Ishikawa (cell line): ENCODE results near the gene MATN1.

Experiments
- CEBPB ChIP-seq: IDR thresholded peaks from 2 replicates; pipeline ENCODE4 v1.6.1; 2012
- CREB1 ChIP-seq: IDR thresholded peaks from 2 replicates; pipeline ENCODE4 v1.6.1; 2012; ENCODE audit warnings: low read depth
- EP300 ChIP-seq: IDR thresholded peaks from 2 replicates; pipeline ENCODE4 v1.6.1; 2012; ENCODE audit warnings: borderline replicate concordance
- MAX ChIP-seq: IDR thresholded peaks from 2 replicates; pipeline ENCODE4 v1.6.1; 2012
- NFIC ChIP-seq: IDR thresholded peaks from 2 replicates; pipeline ENCODE4 v1.6.1; 2012
- RAD21 ChIP-seq: IDR thresholded peaks from 2 replicates; pipeline ENCODE4 v1.6.1; 2012; ENCODE audit warnings: low read depth
- REST ChIP-seq: IDR thresholded peaks from 2 replicates; pipeline ENCODE4 v1.6.1; 2012; ENCODE audit warnings: low read depth, mild to moderate bottlenecking
- USF1 ChIP-seq: IDR thresholded peaks from 2 replicates; pipeline ENCODE4 v1.6.1; 2012
- YY1 ChIP-seq: IDR thresholded peaks from 2 replicates; pipeline ENCODE4 v1.6.1; 2012; ENCODE audit warnings: low read depth

GRCh38 chr1:30735668-30736498, 12.5 kb upstream of the MATN1 start:
- TF ChIP-seq EP300 = no peak
- no peak for TF ChIP-seq MAX
- TF ChIP-seq CREB1 = no peak
- no peak for TF ChIP-seq USF1
- no peak for TF ChIP-seq REST
- no peak for TF ChIP-seq CEBPB
- TF ChIP-seq RAD21 = no peak
- no peak for TF ChIP-seq YY1
- no peak for TF ChIP-seq NFIC
